ENCODE results near the gene ENTPD7. TPM values are rescaled to one million over a fixed set of nuclear protein-coding genes. Genes with fewer than 3 reads are reported as not detected.

The ENTPD7 gene
- total RNA-seq, 2 donors from 2014 or later = 2.9 to 4.2 TPM

DNA sequence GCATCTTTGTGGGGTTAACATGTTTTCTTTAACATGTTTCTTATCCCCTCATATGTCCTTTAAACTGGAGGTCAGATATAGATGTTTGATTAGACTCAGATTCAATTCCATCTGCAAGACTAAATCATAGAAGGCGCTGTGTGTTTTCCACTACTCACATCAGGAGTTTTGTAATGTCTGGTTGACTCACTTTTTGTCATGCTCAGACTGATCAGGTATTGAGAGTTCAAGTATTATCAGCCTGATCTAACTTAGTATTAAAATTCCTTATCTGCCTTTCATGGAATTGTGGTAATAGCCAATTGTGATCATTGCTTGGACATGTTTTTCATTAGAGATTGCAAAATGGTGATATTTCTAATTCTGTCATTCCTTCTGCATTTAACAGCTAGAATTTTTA, 30.2 kb downstream of the ENTPD7 start:
- Mint-ChIP-seq H3K27me3 (no peaks in the 10 kb centered on the region), H3K9me3 (no peaks in the 10 kb centered on the region), H3K27ac (no peak overlapping the region), H3K4me3 (no peak overlapping the region), H3K4me1 (no peaks in the 10 kb centered on the region), H3K36me3 (ENCODE audit: low read depth) (peaks cover 64% of the 10 kb centered on the region)
- ATAC-seq (replicated peaks) = no peak

DNA sequence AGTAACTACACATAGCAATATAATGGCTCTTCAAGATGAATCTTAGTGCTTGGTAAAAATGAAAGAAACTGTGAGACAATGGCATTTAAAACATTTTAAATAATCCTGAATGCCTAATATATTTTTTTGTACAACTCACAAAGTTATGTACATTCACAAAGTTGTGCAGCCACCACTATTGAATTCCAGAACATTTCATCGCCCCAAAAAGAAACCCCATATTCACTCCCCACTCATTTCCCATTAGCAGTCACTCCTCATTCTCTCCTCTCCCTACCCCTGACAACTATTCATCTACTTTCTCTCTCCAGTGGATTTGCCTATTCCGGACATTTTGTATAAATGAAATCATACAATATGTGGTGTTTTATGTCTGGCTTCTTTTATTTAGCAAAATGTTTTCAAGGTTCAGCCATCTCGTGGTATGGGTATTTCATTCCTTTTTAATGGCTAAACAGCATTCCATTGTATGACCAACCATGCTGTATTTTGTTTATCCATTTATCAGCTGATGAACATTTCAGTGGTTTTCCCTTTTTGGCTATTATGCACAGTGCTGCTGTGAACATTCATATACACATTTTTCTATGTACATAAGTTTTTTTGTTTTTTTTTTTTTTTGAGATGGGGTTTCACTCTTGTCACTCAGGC, 34.7 kb downstream of the ENTPD7 start:
- Mint-ChIP-seq H3K36me3 (ENCODE audit: low read depth) (peaks cover 76% of the 10 kb centered on the region), H3K27me3 (no peaks in the 10 kb centered on the region), H3K4me1 (no peaks in the 10 kb centered on the region), H3K9me3 (no peaks in the 10 kb centered on the region), H3K4me3 (no peak overlapping the region), H3K27ac (no peak overlapping the region)
- ATAC-seq (replicated peaks) = no peak

DNA sequence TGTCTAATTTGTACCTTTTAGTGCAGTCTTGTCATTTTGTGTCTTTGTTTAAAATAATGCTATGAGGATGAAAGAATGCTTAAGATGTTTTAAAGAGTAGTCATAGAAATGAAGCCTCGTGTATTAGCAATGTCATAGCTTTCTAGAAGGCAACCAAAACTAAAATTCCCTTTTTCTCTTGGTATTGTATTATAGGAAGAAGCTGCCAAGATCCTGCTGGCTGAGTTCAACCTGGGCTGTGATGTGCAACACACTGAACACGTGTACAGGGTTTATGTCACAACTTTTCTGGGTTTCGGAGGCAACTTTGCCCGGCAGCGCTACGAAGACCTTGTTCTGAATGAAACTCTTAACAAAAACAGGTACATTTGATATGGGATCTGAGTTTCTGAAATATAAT, 36.5 kb downstream of the ENTPD7 start:
- Mint-ChIP-seq H3K27me3 (no peaks in the 10 kb centered on the region), H3K27ac (no peak overlapping the region), H3K36me3 (ENCODE audit: low read depth) (peaks cover 84% of the 10 kb centered on the region), H3K9me3 (no peaks in the 10 kb centered on the region), H3K4me3 (no peak overlapping the region), H3K4me1 (no peaks in the 10 kb centered on the region)
- ATAC-seq (replicated peaks) = no peak

DNA sequence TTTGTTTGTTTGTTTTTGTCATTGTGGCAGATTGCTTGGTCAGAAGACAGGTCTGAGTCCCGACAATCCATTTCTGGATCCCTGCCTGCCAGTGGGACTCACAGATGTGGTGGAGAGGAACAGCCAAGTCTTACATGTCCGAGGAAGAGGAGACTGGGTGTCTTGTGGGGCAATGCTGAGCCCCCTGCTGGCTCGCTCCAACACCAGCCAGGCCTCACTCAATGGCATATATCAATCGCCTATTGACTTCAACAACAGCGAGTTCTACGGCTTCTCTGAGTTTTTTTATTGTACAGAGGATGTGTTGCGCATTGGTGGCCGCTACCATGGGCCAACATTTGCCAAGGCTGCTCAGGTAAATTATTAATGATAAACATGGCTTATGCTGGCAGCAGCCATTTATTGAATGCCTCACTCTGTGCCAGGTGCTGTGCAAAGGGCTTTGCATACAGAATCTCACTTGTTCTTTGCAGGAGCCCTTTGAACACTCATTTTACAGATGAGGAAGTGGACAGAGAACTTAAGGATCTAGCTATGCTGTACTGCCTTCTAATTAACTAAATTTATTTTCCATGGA, 39.3 kb downstream of the ENTPD7 start:
- Mint-ChIP-seq H3K4me1 (no peaks in the 10 kb centered on the region), H3K27me3 (no peaks in the 10 kb centered on the region), H3K36me3 (ENCODE audit: low read depth) (peaks cover 82% of the 10 kb centered on the region), H3K4me3 (no peak overlapping the region), H3K9me3 (no peaks in the 10 kb centered on the region), H3K27ac (no peak overlapping the region)
- no peak for ATAC-seq (replicated peaks)

DNA sequence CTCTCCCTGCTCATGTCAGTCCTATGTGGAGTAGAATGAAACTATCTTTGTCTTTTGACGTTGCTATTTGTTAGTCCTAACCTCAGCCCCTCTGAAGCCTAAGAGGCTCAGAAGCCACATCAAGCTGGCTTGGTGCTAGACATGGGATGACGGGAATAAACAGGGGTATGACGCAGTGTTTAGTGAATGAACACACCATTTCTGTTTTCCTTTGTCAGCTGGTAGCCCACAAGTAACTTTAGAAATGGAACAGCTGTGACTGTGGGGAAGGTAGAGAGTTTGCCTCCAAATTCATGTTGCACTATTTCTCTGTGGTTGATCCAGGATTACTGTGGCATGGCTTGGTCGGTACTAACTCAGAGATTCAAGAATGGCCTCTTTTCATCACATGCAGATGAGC, 41.3 kb downstream of the ENTPD7 start:
- Mint-ChIP-seq H3K4me3 (no peak overlapping the region), H3K27ac (no peak overlapping the region), H3K27me3 (no peaks in the 10 kb centered on the region), H3K9me3 (no peaks in the 10 kb centered on the region), H3K4me1 (no peaks in the 10 kb centered on the region), H3K36me3 (ENCODE audit: low read depth) (peaks cover 96% of the 10 kb centered on the region)
- ATAC-seq (replicated peaks) = no peak

DNA sequence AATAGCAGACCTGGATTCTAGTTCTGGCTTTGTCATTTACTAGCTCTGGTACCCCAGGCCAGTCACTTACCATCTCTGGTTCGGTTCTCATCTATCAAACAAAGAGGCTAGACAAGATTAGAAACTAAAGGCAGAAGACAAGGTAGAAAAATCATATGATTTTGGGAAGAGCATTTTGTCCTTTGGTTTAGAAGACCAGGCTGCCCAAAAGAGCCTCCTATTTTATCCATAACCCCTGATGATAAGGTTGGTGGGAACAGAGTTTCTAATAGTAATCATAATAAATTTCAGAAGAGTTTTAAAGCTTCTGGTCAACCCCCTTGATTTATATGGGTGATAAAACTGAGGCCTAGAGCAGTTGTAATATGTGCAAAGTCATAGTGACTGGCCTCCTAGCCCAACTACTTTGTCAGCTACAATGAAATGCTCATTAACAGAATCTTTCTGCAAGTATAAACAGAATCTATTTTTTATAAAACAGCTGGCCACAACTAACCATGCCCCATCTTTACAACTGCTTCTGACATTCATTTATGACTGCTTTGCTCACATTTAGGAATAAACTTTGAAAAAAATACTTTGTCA, 49.2 kb downstream of the ENTPD7 start:
- H3K4me1 Mint-ChIP-seq = peaks cover 9% of the 10 kb centered on the region
- H3K27me3 Mint-ChIP-seq = no peaks in the 10 kb centered on the region
- no peak overlapping the region for H3K4me3 Mint-ChIP-seq
- ATAC-seq (replicated peaks) = no peak
- H3K9me3 Mint-ChIP-seq = no peaks in the 10 kb centered on the region
- no peak overlapping the region for H3K27ac Mint-ChIP-seq
- H3K36me3 Mint-ChIP-seq (ENCODE audit: low read depth) = peaks cover 93% of the 10 kb centered on the region

DNA sequence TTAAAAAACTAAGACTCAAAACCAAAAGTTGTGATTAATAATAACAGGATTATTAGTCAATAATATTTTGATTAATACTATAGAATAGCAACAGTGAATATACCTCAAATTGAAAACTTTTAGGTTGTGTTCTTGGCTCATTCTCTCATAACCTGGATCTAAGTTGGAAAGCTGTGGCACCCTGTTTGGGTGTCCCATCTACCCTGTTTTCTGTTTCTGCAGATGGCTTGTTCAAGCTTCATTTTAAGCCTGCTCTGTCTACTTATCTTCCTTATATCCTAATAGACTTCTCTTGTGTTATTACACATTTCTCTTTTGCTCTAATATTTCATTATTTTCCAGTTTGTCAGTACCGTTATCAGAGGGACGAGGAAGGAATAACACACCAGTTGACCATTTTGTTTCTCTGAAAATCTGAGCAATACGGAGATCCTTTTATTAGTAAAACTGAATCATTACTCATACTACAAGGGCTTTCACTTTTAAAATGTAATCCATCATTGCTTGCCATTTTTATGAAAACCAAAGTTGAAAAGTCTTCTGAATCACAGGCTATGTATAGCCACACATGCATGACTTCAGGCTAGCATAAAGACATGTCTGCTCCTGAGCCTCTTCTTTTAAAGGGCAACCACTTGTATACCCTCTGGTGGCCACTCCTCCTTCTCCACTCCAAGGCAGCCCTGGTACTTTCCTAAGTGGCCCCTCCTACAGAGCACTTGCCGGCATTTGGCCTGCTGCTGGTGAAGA, 50.3 kb downstream of the ENTPD7 start:
- Mint-ChIP-seq H3K4me3 (peak overlapping the region; percentile 8), H3K36me3 (ENCODE audit: low read depth) (peaks cover 93% of the 10 kb centered on the region)
- ATAC-seq (replicated peaks) = peak; percentile 90

DNA sequence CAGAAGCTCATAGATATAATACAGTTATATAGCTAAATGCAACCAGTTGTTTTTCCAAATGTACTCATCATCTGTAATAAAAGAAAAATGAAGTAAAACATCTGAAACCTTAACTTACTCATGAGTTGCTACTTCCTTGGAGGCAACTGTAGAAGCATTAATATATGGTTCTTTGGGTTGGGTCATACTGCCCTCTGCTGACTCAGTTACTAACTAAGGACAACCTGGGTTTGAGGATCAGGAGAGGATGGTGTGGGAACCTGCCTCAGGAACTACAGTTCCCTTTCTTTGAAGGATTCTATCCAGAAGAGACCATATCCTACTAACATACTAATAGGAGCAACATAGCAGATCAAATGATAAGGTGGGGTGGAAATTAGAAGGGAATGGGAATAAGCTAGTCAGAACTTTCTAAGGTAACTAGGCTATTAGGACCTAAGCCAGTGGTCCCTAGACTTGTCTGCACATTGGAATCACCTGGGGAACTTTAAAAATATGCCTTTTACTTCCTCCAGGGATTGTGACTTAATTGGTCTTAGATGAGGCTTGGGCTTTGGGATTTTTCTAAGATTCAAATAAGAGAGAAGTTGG, 51.9 kb downstream of the ENTPD7 start:
- peak; percentile 71 for ATAC-seq (replicated peaks)
- Mint-ChIP-seq H3K27me3 (no peaks in the 10 kb centered on the region), H3K27ac (peak overlapping the region; percentile 2), H3K4me1 (peaks cover 9% of the 10 kb centered on the region), H3K36me3 (ENCODE audit: low read depth) (peaks cover 93% of the 10 kb centered on the region), H3K4me3 (no peak overlapping the region), H3K9me3 (no peaks in the 10 kb centered on the region)

More for the DNA sequence above, 50.3 kb downstream of the ENTPD7 start:
- Mint-ChIP-seq H3K27me3 (no peaks in the 10 kb centered on the region), H3K9me3 (no peaks in the 10 kb centered on the region), H3K4me1 (peaks cover 9% of the 10 kb centered on the region), H3K27ac (peak overlapping the region; percentile 45)

DNA sequence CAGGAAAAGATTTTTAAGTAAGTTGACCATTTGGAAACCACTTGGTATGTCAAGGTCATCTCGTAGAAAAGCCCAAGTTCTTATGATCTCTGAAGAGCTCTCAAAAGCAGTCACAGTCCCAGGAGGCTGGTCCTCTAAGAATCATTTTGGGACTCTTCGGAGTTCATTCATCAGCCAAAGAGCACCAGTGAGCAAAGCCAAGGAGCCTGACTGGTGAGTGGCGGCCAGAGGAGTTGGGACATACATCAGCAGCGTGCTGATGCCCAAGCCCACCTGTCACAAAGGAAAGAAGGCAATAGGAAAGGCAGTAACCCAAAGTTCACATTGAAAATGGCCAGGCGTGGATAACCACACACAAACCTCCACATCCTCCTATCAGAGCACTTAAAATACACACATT, 55.1 kb downstream of the ENTPD7 start:
- ATAC-seq (replicated peaks) = no peak
- no peaks in the 10 kb centered on the region for H3K9me3 Mint-ChIP-seq
- no peak overlapping the region for H3K27ac Mint-ChIP-seq
- H3K36me3 Mint-ChIP-seq (ENCODE audit: low read depth) = peaks cover 99% of the 10 kb centered on the region
- H3K4me1 Mint-ChIP-seq = peaks cover 8% of the 10 kb centered on the region
- H3K27me3 Mint-ChIP-seq = no peaks in the 10 kb centered on the region
- no peak overlapping the region for H3K4me3 Mint-ChIP-seq

DNA sequence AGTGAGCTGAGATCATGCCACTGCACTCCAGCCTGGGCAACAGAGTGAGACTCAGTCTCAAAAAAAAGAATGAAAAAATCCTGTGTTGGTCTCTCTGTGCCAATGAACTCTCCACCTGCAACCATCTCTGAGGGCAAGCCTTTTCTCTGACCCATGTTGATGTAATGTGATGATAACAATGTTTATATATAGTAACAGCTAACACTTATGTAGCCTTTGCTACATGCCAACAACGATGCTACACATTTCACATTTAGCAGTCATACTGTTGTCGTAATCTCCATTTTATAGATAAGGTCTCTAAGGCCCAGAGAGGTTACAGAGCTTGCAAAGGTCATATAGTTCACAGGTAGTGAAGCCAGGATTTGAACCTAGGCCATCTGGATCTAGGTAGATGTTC, 61.1 kb downstream of the ENTPD7 start:
- H3K9me3 Mint-ChIP-seq = no peaks in the 10 kb centered on the region
- peaks cover 99% of the 10 kb centered on the region for H3K36me3 Mint-ChIP-seq (ENCODE audit: low read depth)
- H3K4me1 Mint-ChIP-seq = no peaks in the 10 kb centered on the region
- H3K27me3 Mint-ChIP-seq = no peaks in the 10 kb centered on the region
- no peak overlapping the region for H3K27ac Mint-ChIP-seq
- ATAC-seq (replicated peaks) = no peak
- H3K4me3 Mint-ChIP-seq = no peak overlapping the region

DNA sequence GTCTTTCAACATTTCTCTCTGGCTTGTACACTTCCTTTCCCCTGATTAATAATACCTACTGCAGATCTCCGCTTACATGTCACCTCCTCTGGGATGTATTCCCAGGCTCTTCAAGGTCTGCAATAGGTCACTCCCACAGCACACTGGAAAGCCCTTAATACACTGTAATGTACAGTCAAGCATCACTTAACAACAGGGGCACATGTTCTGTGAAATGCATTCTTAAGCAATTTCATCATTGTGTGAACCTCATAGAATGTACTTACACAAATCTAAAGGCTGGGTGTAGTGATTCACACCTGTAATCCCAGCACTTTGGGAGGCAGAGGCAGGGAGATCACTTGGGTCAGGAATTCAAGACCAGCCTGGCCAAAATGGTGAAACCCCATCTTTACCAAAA, 70.7 kb downstream of the ENTPD7 start:
- ATAC-seq (replicated peaks) = no peak
- Mint-ChIP-seq H3K4me3 (no peak overlapping the region), H3K27me3 (no peaks in the 10 kb centered on the region), H3K4me1 (peaks cover 20% of the 10 kb centered on the region), H3K36me3 (ENCODE audit: low read depth) (peaks cover 67% of the 10 kb centered on the region), H3K27ac (no peak overlapping the region), H3K9me3 (no peaks in the 10 kb centered on the region)

DNA sequence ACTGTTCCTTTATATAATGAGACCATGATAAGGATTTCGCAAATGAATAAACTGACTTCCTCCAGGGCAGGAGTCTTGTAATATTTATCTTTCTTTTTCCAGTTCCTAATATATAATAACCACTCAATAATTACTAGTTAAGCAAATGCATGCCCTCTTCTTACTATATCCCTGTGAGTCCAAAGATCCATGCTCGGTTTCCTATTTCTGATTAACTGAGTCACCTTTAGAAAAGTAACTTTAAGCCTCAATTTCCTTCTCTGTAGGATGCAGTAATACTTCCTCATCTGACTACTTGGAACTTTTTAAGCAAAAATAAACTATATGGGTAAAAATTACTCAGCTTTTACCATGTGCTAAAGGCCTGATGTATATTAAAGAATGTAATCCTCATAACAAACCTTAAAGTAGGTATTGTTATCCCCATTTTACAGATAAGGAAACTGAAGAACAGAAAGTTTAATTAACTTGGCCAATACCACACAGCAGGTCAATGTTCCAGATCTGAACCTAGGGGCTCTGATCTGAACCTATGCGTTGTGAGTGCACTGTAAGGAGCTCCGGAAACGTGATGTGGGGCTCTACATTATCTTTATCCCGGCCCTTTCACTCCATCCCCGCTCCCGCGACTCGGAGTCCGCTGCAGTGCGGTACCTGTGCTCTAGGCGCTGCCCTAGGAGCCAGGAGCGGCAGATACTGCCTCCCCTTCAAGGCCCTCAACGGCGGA, 72.2 kb downstream of the ENTPD7 start:
- Mint-ChIP-seq H3K4me3 (peak overlapping the region; percentile 100), H3K4me1 (peaks cover 20% of the 10 kb centered on the region), H3K27ac (peak overlapping the region; percentile 99), H3K9me3 (no peaks in the 10 kb centered on the region), H3K36me3 (ENCODE audit: low read depth) (peaks cover 67% of the 10 kb centered on the region), H3K27me3 (no peaks in the 10 kb centered on the region)
- no peak for ATAC-seq (replicated peaks)

DNA sequence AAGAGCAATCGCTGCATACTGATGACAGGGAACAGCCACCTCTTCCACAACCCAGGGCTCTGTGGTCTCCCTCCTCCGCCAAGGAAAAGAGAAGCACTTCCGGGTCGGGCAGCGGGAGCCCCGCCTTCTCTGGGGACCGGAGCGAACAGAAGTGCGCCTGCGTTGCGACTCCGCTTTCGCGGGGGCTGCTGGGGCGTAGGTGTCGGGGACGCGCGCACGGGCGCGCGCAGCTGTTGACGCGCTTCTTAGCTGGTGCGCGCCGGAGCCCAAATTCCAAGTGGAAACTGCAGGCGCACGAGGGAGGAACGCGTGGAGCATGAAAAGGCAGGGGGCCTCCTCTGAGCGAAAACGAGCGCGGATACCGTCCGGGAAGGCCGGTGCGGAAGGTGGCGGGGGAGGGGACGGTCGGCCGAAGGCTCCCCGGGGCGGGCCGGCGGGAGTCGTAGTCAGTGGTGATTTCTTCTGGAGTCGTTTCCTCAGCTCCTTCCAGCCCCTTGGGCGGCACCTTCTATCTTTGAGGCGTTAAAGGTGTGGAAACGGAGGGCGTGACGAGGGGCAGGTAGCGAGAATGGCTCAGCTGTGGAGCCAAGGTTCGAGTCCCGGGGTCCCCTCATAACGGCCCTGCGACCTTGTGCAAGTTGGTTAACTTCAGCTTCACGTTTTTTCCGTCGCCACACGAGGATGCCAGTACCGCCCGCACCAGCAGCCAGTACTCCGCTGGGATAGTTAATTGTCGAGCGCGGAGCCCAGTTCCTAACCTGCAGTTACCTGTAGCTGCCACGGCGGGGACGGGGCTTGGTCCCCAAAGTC, 72.9 kb downstream of the ENTPD7 start, which contains the start of the genes COX15 and CUTC:
COX15 (minus strand) TSS at position 95 of the 810 bp plus-strand sequence; CDS start at position 17, 78 bp downstream.
CUTC (plus strand) TSS at position 202 of the 810 bp plus-strand sequence; CDS start at position 317, 115 bp downstream.
- H3K27ac Mint-ChIP-seq = peak within 1 kb of the TSS; percentile 99
- H3K36me3 Mint-ChIP-seq (ENCODE audit: low read depth) = peaks cover 67% of the 10 kb centered on the region
- ATAC-seq (replicated peaks) = peak; percentile 96
- no peaks in the 10 kb centered on the region for H3K27me3 Mint-ChIP-seq
- peaks cover 20% of the 10 kb centered on the region for H3K4me1 Mint-ChIP-seq
- peak within 1 kb of the TSS; percentile 100 for H3K4me3 Mint-ChIP-seq
- no peaks in the 10 kb centered on the region for H3K9me3 Mint-ChIP-seq

Data from activated T-helper 17 cell treated with anti-CD3 and anti-CD28 coated beads, Interleukin-2, amount 50 U/mL, for 72 hours (primary cell).